NCI-H345 treated with DMSO at 0.1 percent for 48 hours (cell line): ENCODE measurements around the gene DIDO1.
A peak's percentile ranks its signal among the peaks of the same experiment; 100 is the strongest.

Experiments used
- DNase-seq: peaks from one replicate; lab custom pipeline; 2025; ENCODE audit not compliant: unreplicated experiment; lab: John Stamatoyannopoulos, UW

The DIDO1 gene

GRCh38 chr20:62951896-62952372 is 25.6 kb upstream of the DIDO1 start:
- DNase-seq: no peak

GRCh38 chr20:62951143-62951895 is 25.0 kb upstream of the DIDO1 start:
- DNase-seq: no peak

- no peak for DNase-seq
Observed at GRCh38 chr20:62950741-62951140, 24.4 kb upstream of the DIDO1 start.

- DNase-seq: no peak
Observed at GRCh38 chr20:62949962-62950361, 23.7 kb upstream of the DIDO1 start.

GRCh38 chr20:62949153-62949821 is 23.0 kb upstream of the DIDO1 start:
- DNase-seq: no peak

GRCh38 chr20:62947532-62948300 is 21.4 kb upstream of the DIDO1 start:
- no peak for DNase-seq

GRCh38 chr20:62946918-62947317 is 20.6 kb upstream of the DIDO1 start:
- DNase-seq: no peak

- DNase-seq: no peak
Observed at GRCh38 chr20:62945771-62946339, 19.6 kb upstream of the DIDO1 start.

- no peak for DNase-seq
Observed at GRCh38 chr20:62944746-62945145, 18.4 kb upstream of the DIDO1 start.

- no peak for DNase-seq
Observed at GRCh38 chr20:62944184-62944583, 17.9 kb upstream of the DIDO1 start.

- no peak for DNase-seq
Observed at GRCh38 chr20:62943396-62943795, 17.1 kb upstream of the DIDO1 start.

- DNase-seq: no peak
Observed at GRCh38 chr20:62942456-62942855, 16.2 kb upstream of the DIDO1 start.

- DNase-seq: no peak
Observed at GRCh38 chr20:62941792-62942191, 15.5 kb upstream of the DIDO1 start.

GRCh38 chr20:62940875-62941274 is 14.6 kb upstream of the DIDO1 start:
- no peak for DNase-seq

GRCh38 chr20:62938105-62938888 is 12.0 kb upstream of the DIDO1 start, which contains the start of gene GID8:
TSS of gene GID8 (plus strand) at chr20:62938147. CDS start at chr20:62941503, 3,356 bp downstream.
- no peak for DNase-seq

GRCh38 chr20:62937268-62938104 is 11.2 kb upstream of the DIDO1 start:
- DNase-seq: peak; percentile 94

GRCh38 chr20:62935968-62936585 is 9.8 kb upstream of the DIDO1 start:
- DNase-seq: no peak

GRCh38 chr20:62935204-62935967 is 9.1 kb upstream of the DIDO1 start:
- no peak for DNase-seq
